H9 (cell line): ENCODE measurements around the gene ZBTB47. TPM values are rescaled to one million over a fixed set of nuclear protein-coding genes. Genes with fewer than 3 reads are reported as not detected.
A peak's percentile ranks its signal among the peaks of the same experiment; 100 is the strongest.

Source experiments
- DNase-seq: peaks from one replicate; pipeline ENCODE4 v3.0.0-alpha.2; 2017
- H2AFZ ChIP-seq: one replicate; pipeline ENCODE4 v1.6.1; 2013; ENCODE audit warnings: mild to moderate bottlenecking, low read length, control low read depth, moderate library complexity
- H2AK5ac ChIP-seq: 2 replicates; pipeline ENCODE4 v1.6.1; 2013; ENCODE audit warnings: low read length, control low read depth, mixed read lengths; ENCODE audit not compliant: insufficient read length
- H2BK120ac ChIP-seq: one replicate; pipeline ENCODE4 v1.6.1; 2013; ENCODE audit warnings: low read depth, mild to moderate bottlenecking, low read length, control low read depth, inconsistent platforms; ENCODE audit not compliant: poor library complexity, severe bottlenecking
- H2BK12ac ChIP-seq: 2 replicates; pipeline ENCODE4 v1.6.1; 2013; ENCODE audit warnings: low read length, control low read depth, mixed read lengths, low read depth; ENCODE audit not compliant: insufficient read length
- H2BK15ac ChIP-seq: 2 replicates; pipeline ENCODE4 v1.6.1; 2013; ENCODE audit warnings: low read depth, low read length, control low read depth
- H2BK20ac ChIP-seq: one replicate; pipeline ENCODE4 v1.6.1; 2013; ENCODE audit warnings: low read depth, mild to moderate bottlenecking, low read length, control low read depth, inconsistent platforms; ENCODE audit not compliant: poor library complexity, severe bottlenecking
- H2BK5ac ChIP-seq: 2 replicates; pipeline ENCODE4 v1.6.1; 2013; ENCODE audit warnings: low read length, control low read depth, mixed read lengths; ENCODE audit not compliant: insufficient read length
- H3K14ac ChIP-seq: 2 replicates; pipeline ENCODE4 v1.6.1; 2013; ENCODE audit warnings: low read length, control low read depth; ENCODE audit not compliant: insufficient read depth
- H3K18ac ChIP-seq: 2 replicates; pipeline ENCODE4 v1.6.1; 2013; ENCODE audit warnings: low read depth, mild to moderate bottlenecking, mixed read lengths, low read length, control low read depth; ENCODE audit not compliant: insufficient read length
- H3K23ac ChIP-seq: 2 replicates; pipeline ENCODE4 v1.6.1; 2013; ENCODE audit warnings: low read length, control low read depth, mixed read lengths, low read depth; ENCODE audit not compliant: insufficient read length
- H3K23me2 ChIP-seq: 2 replicates; pipeline ENCODE4 v1.6.1; 2013; ENCODE audit warnings: low read depth, mild to moderate bottlenecking, mixed read lengths, low read length, control low read depth; ENCODE audit not compliant: insufficient read length, poor library complexity, severe bottlenecking
- H3K27ac ChIP-seq: 2 replicates; pipeline ENCODE4 v1.5.1; 2013; ENCODE audit warnings: low read length, control low read depth, mixed read lengths, low read depth; ENCODE audit not compliant: insufficient read length
- H3K27me3 ChIP-seq: 2 replicates; pipeline ENCODE4 v1.6.1; 2013; ENCODE audit warnings: low read length, control low read depth, inconsistent platforms; ENCODE audit not compliant: insufficient read depth
- H3K4ac ChIP-seq: 2 replicates; pipeline ENCODE4 v1.6.1; 2013; ENCODE audit warnings: low read depth, mild to moderate bottlenecking, control low read depth, inconsistent platforms, low read length, moderate library complexity
- H3K4me1 ChIP-seq: 2 replicates; pipeline ENCODE4 v1.6.1; 2013; ENCODE audit warnings: low read length, control low read depth, inconsistent platforms; ENCODE audit not compliant: insufficient read depth
- H3K4me2 ChIP-seq: 2 replicates; pipeline ENCODE4 v1.6.1; 2013; ENCODE audit warnings: low read length, control low read depth, mixed read lengths; ENCODE audit not compliant: insufficient read length, insufficient read depth
- H3K56ac ChIP-seq: 2 replicates; pipeline ENCODE4 v1.6.1; 2013; ENCODE audit warnings: low read depth, mild to moderate bottlenecking, mixed read lengths, low read length, control low read depth; ENCODE audit not compliant: insufficient read length
- H3K79me1 ChIP-seq: 2 replicates; pipeline ENCODE4 v1.6.1; 2013; ENCODE audit warnings: low read depth, mild to moderate bottlenecking, moderate library complexity, low read length, control low read depth, inconsistent platforms; ENCODE audit not compliant: insufficient read depth, poor library complexity, severe bottlenecking
- H3K79me2 ChIP-seq: 2 replicates; pipeline ENCODE4 v1.6.1; 2013; ENCODE audit warnings: low read length, control low read depth, inconsistent platforms; ENCODE audit not compliant: insufficient read depth
- H3K9ac ChIP-seq: 2 replicates; pipeline ENCODE4 v1.6.1; 2013; ENCODE audit warnings: low read length, control low read depth, mixed read lengths; ENCODE audit not compliant: insufficient read length; ENCODE audit errors: extremely low read depth
- H3K9me3 ChIP-seq: one replicate; pipeline ENCODE4 v1.6.1; 2013; ENCODE audit warnings: low read depth, low read length, inconsistent platforms; ENCODE audit not compliant: control insufficient read depth
- H3T11ph ChIP-seq: one replicate; pipeline ENCODE4 v1.6.1; 2013; ENCODE audit warnings: mild to moderate bottlenecking, low read length, control low read depth, inconsistent platforms
- H4K20me1 ChIP-seq: one replicate; pipeline ENCODE4 v1.6.1; 2013; ENCODE audit not compliant: control insufficient read depth, insufficient read length, insufficient read depth
- H4K5ac ChIP-seq: 2 replicates; pipeline ENCODE4 v1.6.1; 2013; ENCODE audit warnings: low read depth, mild to moderate bottlenecking, mixed read lengths, low read length, control low read depth; ENCODE audit not compliant: insufficient read length
- H4K8ac ChIP-seq: replicated peaks from 2 replicates; pipeline ENCODE4 v1.6.1; 2013; ENCODE audit warnings: low read length, control low read depth, mixed read lengths, low read depth; ENCODE audit not compliant: insufficient read length
- H4K91ac ChIP-seq: 2 replicates; pipeline ENCODE4 v1.6.1; 2013; ENCODE audit warnings: low read depth, mild to moderate bottlenecking, moderate library complexity, mixed read lengths, low read length, control low read depth; ENCODE audit not compliant: insufficient read length
- H3K27ac Mint-ChIP-seq, 3 experiments: 2 replicates in 2 of 3; 3 replicates in 1 of 3; pipeline ENCODE4 v1.8.0; 2020 to 2021; ENCODE audit warnings: mixed read lengths in 3 of 3, mild to moderate bottlenecking in 1 of 3, moderate library complexity in 1 of 3
- H3K27me3 Mint-ChIP-seq: 2 replicates; pipeline ENCODE4 v1.8.0; 2021; ENCODE audit warnings: low read depth, mild to moderate bottlenecking, moderate library complexity, mixed read lengths
- H3K36me3 Mint-ChIP-seq, 3 experiments: 2 replicates in 2 of 3; 3 replicates in 1 of 3; pipeline ENCODE4 v1.8.0; 2020 to 2021; ENCODE audit warnings: low read depth in 3 of 3, mixed read lengths in 3 of 3; ENCODE audit not compliant: insufficient read depth in 1 of 3
- H3K4me1 Mint-ChIP-seq, 2 experiments: 2 replicates each; pipeline ENCODE4 v1.8.0; 2020; ENCODE audit warnings: mixed read lengths in 2 of 2
- H3K4me3 Mint-ChIP-seq, 2 experiments: 2 replicates in 1 of 2; 3 replicates in 1 of 2; pipeline ENCODE4 v1.8.0; 2020 to 2021; ENCODE audit warnings: mild to moderate bottlenecking in 2 of 2, mixed read lengths in 2 of 2, moderate library complexity in 1 of 2
- H3K9me3 Mint-ChIP-seq, 2 experiments: 2 replicates in 1 of 2; 3 replicates in 1 of 2; pipeline ENCODE4 v1.8.0; 2020; ENCODE audit warnings: mild to moderate bottlenecking in 2 of 2, mixed read lengths in 2 of 2, moderate library complexity in 1 of 2
- CTCF ChIP-seq: fragments of 200-600 bp; sonication (generic); conservative IDR thresholded peaks from 3 replicates; pipeline ENCODE4 v1.8.0; 2021; ENCODE audit warnings: antibody characterized with exemption, mild to moderate bottlenecking
- WGBS: extraction: QIAGEN DNeasy Blood & Tissue Kit; methylation state at CpG from one replicate; pipeline ENCODE4 v1.1.7; 2013; ENCODE audit warnings: missing lambda C conversion rate, low lambda C conversion rate, mixed read lengths; ENCODE audit not compliant: insufficient read length; ENCODE audit errors: extremely low coverage; 5-methylcytosine and 5-hydroxymethylcytosine counted together
- total RNA-seq: library from RNA; stranded (reverse); gene quantifications from 2 replicates; pipeline ENCODE4 v1.2.1, GENCODE V29; 2021

The ZBTB47 gene
- total RNA-seq, 1 experiment from 2014 or later = 3.6 TPM

- Histone ChIP-seq H3K56ac (no peak overlapping the region), H4K20me1 (no peaks in the 10 kb centered on the region), H3T11ph (no peak overlapping the region), H3K27ac (no peak overlapping the region), H3K79me1 (no peaks in the 10 kb centered on the region), H3K9me3 (no peaks in the 10 kb centered on the region), H3K23ac (no peak overlapping the region), H3K23me2 (no peaks in the 10 kb centered on the region), H2BK12ac (no peak overlapping the region), H3K79me2 (no peaks in the 10 kb centered on the region), H3K4ac (no peak overlapping the region), H3K14ac (no peak overlapping the region), H4K5ac (no peak overlapping the region), H4K8ac (no peak overlapping the region), H2BK120ac (no peak overlapping the region), H2AFZ (no peak overlapping the region), H3K9ac (no peak overlapping the region), H2BK20ac (no peak overlapping the region), H3K4me1 (no peaks in the 10 kb centered on the region), H4K91ac (no peak overlapping the region), H3K4me2 (no peak overlapping the region), H2BK5ac (no peak overlapping the region), H2BK15ac (no peak overlapping the region), H3K27me3 (no peaks in the 10 kb centered on the region; the same call in 1 of the 2 replicates), H2AK5ac (no peak overlapping the region), H3K18ac (no peak overlapping the region)
- no peak; the same call in 2 of the 3 replicates for TF ChIP-seq CTCF
- Mint-ChIP-seq H3K9me3 (no peaks in the 10 kb centered on the region), H3K27ac (no peak overlapping the region), H3K4me1 (peaks cover 11 to 22% of the 10 kb centered on the region in 2 experiments), H3K4me3 (no peak overlapping the region), H3K36me3 (no peaks in the 10 kb centered on the region; a peak in 1 of 7 replicates), H3K27me3 (no peaks in the 10 kb centered on the region)
- DNase-seq = peak; percentile 85
- no CpG with 5 or more reads among the region's 15 CpGs for WGBS
Observed at GRCh38 chr3:42701371-42702065, 48.0 kb downstream of the ZBTB47 start.
